HG03045 (cell line): ENCODE data around the gene RNF145.
"Not testable (repeated sequence)": the region's sequence is repeated elsewhere in the genome, so short reads cannot be mapped to it uniquely, and the experiment has no call there.

Experiments used
- ATAC-seq: cut with Tn5 transposase; IDR thresholded peaks from one replicate; pipeline ENCODE4 v1.9.1; 2021; ENCODE audit warnings: mild to moderate bottlenecking, moderate library complexity; ENCODE audit not compliant: unreplicated experiment

RNF145 gene

GRCh38 chr5:159161361-159162214 lies 47.8 kb downstream of the RNF145 start:
- no peak for ATAC-seq

GRCh38 chr5:159158553-159159091 lies 50.7 kb downstream of the RNF145 start:
- not testable (repeated sequence) for ATAC-seq

GRCh38 chr5:159157552-159157951 lies 51.8 kb downstream of the RNF145 start:
- ATAC-seq: no peak

GRCh38 chr5:159156426-159157238 lies 52.7 kb downstream of the RNF145 start:
- ATAC-seq: peak; percentile 70

GRCh38 chr5:159155960-159156359 lies 53.4 kb downstream of the RNF145 start:
- no peak for ATAC-seq

GRCh38 chr5:159152876-159153275 lies 56.5 kb downstream of the RNF145 start:
- ATAC-seq: no peak

- no peak for ATAC-seq
Observed at GRCh38 chr5:159149085-159149484, 60.3 kb downstream of the RNF145 start.

GRCh38 chr5:159147976-159148375 lies 61.4 kb downstream of the RNF145 start:
- no peak for ATAC-seq

GRCh38 chr5:159146839-159147238 lies 62.5 kb downstream of the RNF145 start:
- ATAC-seq: no peak

GRCh38 chr5:159145160-159145559 lies 64.2 kb downstream of the RNF145 start:
- ATAC-seq: not testable (repeated sequence)

GRCh38 chr5:159139802-159140201 lies 69.6 kb downstream of the RNF145 start:
- no peak for ATAC-seq

- no peak for ATAC-seq
Observed at GRCh38 chr5:159135896-159136531, 73.3 kb downstream of the RNF145 start.

GRCh38 chr5:159133041-159133741 lies 76.2 kb downstream of the RNF145 start:
- no peak for ATAC-seq

GRCh38 chr5:159132429-159133040 lies 76.8 kb downstream of the RNF145 start:
- ATAC-seq: no peak

- no peak for ATAC-seq
Observed at GRCh38 chr5:159131951-159132350, 77.4 kb downstream of the RNF145 start.

- no peak for ATAC-seq
Observed at GRCh38 chr5:159130871-159131270, 78.5 kb downstream of the RNF145 start.

- ATAC-seq: no peak
Observed at GRCh38 chr5:159128070-159128541, 81.2 kb downstream of the RNF145 start.

- ATAC-seq: no peak
Observed at GRCh38 chr5:159123700-159124099, 85.7 kb downstream of the RNF145 start.

GRCh38 chr5:159123189-159123588 lies 86.2 kb downstream of the RNF145 start:
- no peak for ATAC-seq

- ATAC-seq: no peak
Observed at GRCh38 chr5:159121061-159121460, 88.3 kb downstream of the RNF145 start.
